Measurements from ENCODE around the gene IGFBP5.

GRCh38 chr2:216671081-216671411 is 24.3 kb downstream of the IGFBP5 start:
- TF ChIP-seq KDM5A (IDR thresholded peaks at IDR 0.05; ENCODE audit: low read length) (no peak), CTCF (IDR thresholded peaks at IDR 0.05; ENCODE audit: control extremely low read depth in 1 of 3, insufficient read depth in 1 of 3, low read depth in 1 of 3, low read length in 3 of 3) (no peak), CREB1 (IDR thresholded peaks at IDR 0.05) (no peak), MAX (IDR thresholded peaks at IDR 0.05) (no peak), SRF (IDR thresholded peaks at IDR 0.05; ENCODE audit: low read depth, low read length) (no peak), YY1 (IDR thresholded peaks at IDR 0.05; ENCODE audit: low read depth, low read length) (no peak), TAF1 (IDR thresholded peaks at IDR 0.05; ENCODE audit: low read depth, low read length) (no peak), GABPA (IDR thresholded peaks at IDR 0.05; ENCODE audit: borderline replicate concordance, insufficient read depth, low read length) (no peak), ATF3 (IDR thresholded peaks at IDR 0.05; ENCODE audit: insufficient read depth, low read depth, low read length) (no peak), TCF12 (IDR thresholded peaks at IDR 0.05; ENCODE audit: low read depth, low read length) (no peak)

Data from H1 (cell line).